HepG2 (cell line): ENCODE results near the gene CYP2J2. TPM values are rescaled to one million over a fixed set of nuclear protein-coding genes. Genes with fewer than 3 reads are reported as not detected.

Source experiments
- FOSL2 ChIP-seq: sonication (generic); formaldehyde crosslinking; IDR thresholded peaks from 2 replicates; pipeline ENCODE4 v1.4.0; 2020; ENCODE audit warnings: missing genetic modification reagents
- GABPA ChIP-seq, 2 experiments: IDR thresholded peaks; 2 replicates each; pipeline ENCODE4 v1.6.1; 2011 to 2016; ENCODE audit warnings: low read depth in 2 of 2, low read length in 1 of 2, missing biosample characterization in 1 of 2, missing genetic modification characterization in 1 of 2
- GMEB2 ChIP-seq: IDR thresholded peaks from 2 replicates; pipeline ENCODE4 v1.6.1; 2016; ENCODE audit warnings: missing biosample characterization, missing genetic modification reagents, low read depth
- HCFC1 ChIP-seq: fragments of 150-350 bp; IDR thresholded peaks from 2 replicates; pipeline ENCODE4 v1.6.1; 2014; ENCODE audit warnings: low read depth, low read length
- KMT2B ChIP-seq: IDR thresholded peaks from 2 replicates; pipeline ENCODE4 v1.6.1; 2016; ENCODE audit warnings: missing genetic modification reagents, missing compliant biosample characterization
- NFE2L1 ChIP-seq: sonication (generic); formaldehyde crosslinking; IDR thresholded peaks from 2 replicates; pipeline ENCODE4 v1.4.0; 2020; ENCODE audit warnings: missing genetic modification reagents, mild to moderate bottlenecking, borderline replicate concordance
- POLR2G ChIP-seq: fragments of 200-400 bp; formaldehyde crosslinking; IDR thresholded peaks from 2 replicates; pipeline ENCODE4 v1.6.1; 2018; ENCODE audit warnings: mild to moderate bottlenecking, low read depth, low read length, moderate library complexity
- RXRA ChIP-seq: sonication (generic); formaldehyde crosslinking; IDR thresholded peaks from 2 replicates; pipeline ENCODE4 v1.5.1; 2020; ENCODE audit warnings: missing genetic modification reagents
- SMC3 ChIP-seq: IDR thresholded peaks from 2 replicates; pipeline ENCODE4 v1.6.1; 2011; ENCODE audit warnings: low read length, improper control_type of control experiment
- SOX6 ChIP-seq, 2 experiments: fragments of 450-650 bp in 1 of 2; sonication (generic) in 1 of 2; formaldehyde crosslinking in 1 of 2; IDR thresholded peaks; 2 replicates each; pipeline versions ENCODE4 v1.4.0 to v1.6.1; 2017 to 2020; ENCODE audit warnings: antibody characterized with exemption in 1 of 2, mild to moderate bottlenecking in 1 of 2, missing genetic modification reagents in 1 of 2
- TEAD2 ChIP-seq: sonication (generic); formaldehyde crosslinking; IDR thresholded peaks from 2 replicates; pipeline ENCODE4 v1.9.0; 2021; ENCODE audit warnings: missing genetic modification reagents
- THAP11 ChIP-seq: IDR thresholded peaks from 2 replicates; pipeline ENCODE4 v1.6.1; 2016; ENCODE audit warnings: missing biosample characterization, missing genetic modification reagents
- ZBTB1 ChIP-seq: sonication (generic); formaldehyde crosslinking; IDR thresholded peaks from 2 replicates; pipeline ENCODE4 v1.4.0; 2020; ENCODE audit warnings: missing genetic modification reagents, borderline replicate concordance
- ZBTB4 ChIP-seq: sonication (generic); formaldehyde crosslinking; IDR thresholded peaks from 2 replicates; pipeline ENCODE4 v1.4.0; 2020; ENCODE audit warnings: missing genetic modification reagents, mild to moderate bottlenecking, borderline replicate concordance
- ZBTB44 ChIP-seq: sonication (generic); formaldehyde crosslinking; IDR thresholded peaks from 2 replicates; pipeline ENCODE4 v1.4.0; 2020; ENCODE audit warnings: missing genetic modification reagents
- ZFX ChIP-seq: sonication (generic); formaldehyde crosslinking; IDR thresholded peaks from 2 replicates; pipeline ENCODE4 v1.4.0; 2020; ENCODE audit warnings: mild to moderate bottlenecking, low read depth, missing genetic modification reagents, moderate library complexity
- ZMAT5 ChIP-seq: sonication (generic); formaldehyde crosslinking; IDR thresholded peaks from 2 replicates; pipeline ENCODE4 v1.5.0; 2020; ENCODE audit warnings: mild to moderate bottlenecking, low read depth, missing genetic modification reagents, borderline replicate concordance
- ZNF230 ChIP-seq: sonication (generic); formaldehyde crosslinking; IDR thresholded peaks from 2 replicates; pipeline ENCODE4 v1.4.0; 2020; ENCODE audit warnings: mild to moderate bottlenecking, missing genetic modification reagents
- ZNF337 ChIP-seq: sonication (generic); formaldehyde crosslinking; IDR thresholded peaks from 2 replicates; pipeline ENCODE4 v1.5.1; 2020; ENCODE audit warnings: missing genetic modification reagents, low read depth, mild to moderate bottlenecking, borderline replicate concordance
- ZNF569 ChIP-seq: sonication (generic); formaldehyde crosslinking; IDR thresholded peaks from 2 replicates; pipeline ENCODE4 v1.5.0; 2020; ENCODE audit warnings: mild to moderate bottlenecking, missing genetic modification reagents, moderate library complexity, borderline replicate concordance
- ZNF704 ChIP-seq: sonication (generic); formaldehyde crosslinking; IDR thresholded peaks from 2 replicates; pipeline ENCODE4 v1.8.1; 2023; ENCODE audit warnings: mild to moderate bottlenecking, inconsistent platforms, moderate library complexity, missing genetic modification reagents, borderline replicate concordance
- ZNF761 ChIP-seq: sonication (generic); formaldehyde crosslinking; conservative IDR thresholded peaks from 2 replicates; pipeline ENCODE4 v1.4.0; 2020; ENCODE audit warnings: mild to moderate bottlenecking, missing genetic modification reagents
- polyA plus RNA-seq, 8 experiments: library from polyadenylated mRNA; depleted of rRNA in 3 of 8; stranded (reverse) in 7 of 8; unstranded in 1 of 8; fragments of >200 nt; fragmentation: Illumina TruSeq in 4 of 8; extraction: Trizol in 4 of 8; gene quantifications; 2 replicates each; pipeline versions ENCODE4 v1.2.1 to v1.2.3, GENCODE V29; 2011 to 2016; ENCODE audit warnings: low read depth in 4 of 8, missing spikeins in 1 of 8, mixed read lengths in 1 of 8; ENCODE audit not compliant: insufficient read depth in 1 of 8
- total RNA-seq, 5 experiments: library from RNA; depleted of rRNA; stranded (reverse); fragments of >200 nt; fragmentation: Illumina TruSeq; extraction: Trizol; gene quantifications; 2 replicates each; pipeline ENCODE4 v1.2.3, GENCODE V29; 2016; ENCODE audit warnings: low read depth in 1 of 5

Gene CYP2J2
- total and polyA plus RNA-seq, 2 of the 13 experiments (the other 11 are each of a cell fraction or from before 2014, with no cell fraction given), result 2.1 to 5.9 TPM

GRCh38 chr1:59856725-59857338 lies 69.7 kb downstream of the CYP2J2 start (continued):
- TF ChIP-seq NFE2L1 (CRISPR knock-in tag) (no peak), HCFC1 (no peak), FOSL2 (CRISPR knock-in tag) (peak; percentile 37), KMT2B (CRISPR knock-in tag) (peak; percentile 53; the same call in 1 of the 2 replicates), ZNF230 (CRISPR knock-in tag) (no peak), ZBTB1 (CRISPR knock-in tag) (no peak), POLR2G (peak; percentile 60), ZNF337 (no peak), GABPA (IDR thresholded peaks at IDR 0.05; ENCODE audit: low read depth, low read length) (no peak), GABPA (CRISPR knock-in tag; IDR thresholded peaks at IDR 0.05; ENCODE audit: low read depth) (no peak), ZMAT5 (CRISPR knock-in tag) (no peak), TEAD2 (CRISPR knock-in tag) (no peak), ZNF704 (CRISPR knock-in tag) (no peak), ZFX (CRISPR knock-in tag) (peak; percentile 63; the same call in 1 of the 2 replicates), SOX6 (IDR thresholded peaks at IDR 0.05) (no peak), SOX6 (CRISPR knock-in tag; IDR thresholded peaks at IDR 0.05) (peak; percentile 92), RXRA (no peak; the same call in 1 of the 2 replicates), THAP11 (CRISPR knock-in tag) (peak; percentile 54; the same call in 1 of the 2 replicates), ZBTB4 (CRISPR knock-in tag) (no peak), SMC3 (no peak), ZNF761 (no peak), ZNF569 (no peak), ZBTB44 (no peak), GMEB2 (CRISPR knock-in tag) (no peak)
